SK-N-SH treated with all-trans-retinoic acid at 6 μM for 48 hours (cell line): Measurements from ENCODE around the gene TMEM131.

Source experiments
- ATAC-seq: fragments of 200-7000 bp; cut with Tn5 transposase; 3 replicates; pipeline ENCODE4 v1.9.1; 2020; ENCODE audit warnings: mild to moderate bottlenecking, moderate library complexity
- ARNTL ChIP-seq: fragments of 450-650 bp; formaldehyde crosslinking; IDR thresholded peaks from 2 replicates; pipeline ENCODE4 v1.5.0; 2020; ENCODE audit warnings: low read depth, mild to moderate bottlenecking, moderate library complexity, borderline replicate concordance
- BACH2 ChIP-seq: fragments of 250-450 bp; sonication (Bioruptor Pico); IDR thresholded peaks from 2 replicates; pipeline ENCODE4 v1.9.0; 2021; ENCODE audit warnings: mild to moderate bottlenecking, borderline replicate concordance
- CSDC2 ChIP-seq: fragments of 250-450 bp; sonication (Bioruptor Pico); IDR thresholded peaks from 2 replicates; pipeline ENCODE4 v1.5.0; 2020; ENCODE audit warnings: mild to moderate bottlenecking, moderate library complexity
- ESRRG ChIP-seq: fragments of 250-450 bp; sonication (Bioruptor Pico); IDR thresholded peaks from 2 replicates; pipeline ENCODE4 v1.6.1; 2021; ENCODE audit warnings: mild to moderate bottlenecking
- GLIS3 ChIP-seq: fragments of 250-450 bp; sonication (Bioruptor Pico); IDR thresholded peaks from 2 replicates; pipeline ENCODE4 v1.5.0; 2020; ENCODE audit warnings: mild to moderate bottlenecking, moderate library complexity
- OSR1 ChIP-seq: fragments of 250-450 bp; sonication (Bioruptor Pico); IDR thresholded peaks from 2 replicates; pipeline ENCODE4 v1.8.0; 2022; ENCODE audit warnings: moderate library complexity, mild to moderate bottlenecking, inconsistent platforms
- PPARA ChIP-seq: fragments of 250-450 bp; sonication (Bioruptor Pico); IDR thresholded peaks from 2 replicates; pipeline ENCODE4 v1.5.0; 2020; ENCODE audit warnings: mild to moderate bottlenecking, borderline replicate concordance
- RARB ChIP-seq: fragments of 250-450 bp; sonication (Bioruptor Pico); IDR thresholded peaks from 2 replicates; pipeline ENCODE4 v1.8.0; 2021; ENCODE audit warnings: mild to moderate bottlenecking, moderate library complexity
- SNAI2 ChIP-seq: fragments of 250-450 bp; sonication (Bioruptor Pico); IDR thresholded peaks from 2 replicates; pipeline ENCODE4 v1.5.0; 2020; ENCODE audit warnings: mild to moderate bottlenecking, moderate library complexity
- TCF4 ChIP-seq: fragments of 250-450 bp; sonication (Bioruptor Pico); IDR thresholded peaks from 2 replicates; pipeline ENCODE4 v1.8.0; 2021; ENCODE audit warnings: mild to moderate bottlenecking, moderate library complexity, borderline replicate concordance
- TOX ChIP-seq: fragments of 250-450 bp; sonication (Bioruptor Pico); IDR thresholded peaks from 2 replicates; pipeline ENCODE4 v1.8.0; 2021; ENCODE audit warnings: mild to moderate bottlenecking, moderate library complexity, borderline replicate concordance
- ZC3H10 ChIP-seq: fragments of 250-450 bp; sonication (Bioruptor Pico); IDR thresholded peaks from 2 replicates; pipeline ENCODE4 v1.5.1; 2021; ENCODE audit warnings: mild to moderate bottlenecking, moderate library complexity
- ZFP3 ChIP-seq: fragments of 250-450 bp; sonication (Bioruptor Pico); IDR thresholded peaks from 2 replicates; pipeline ENCODE4 v1.5.0; 2020; ENCODE audit warnings: mild to moderate bottlenecking, moderate library complexity
- ZFP30 ChIP-seq: fragments of 450-650 bp; formaldehyde crosslinking; IDR thresholded peaks from 2 replicates; pipeline ENCODE4 v1.5.0; 2022; ENCODE audit warnings: mild to moderate bottlenecking, moderate library complexity
- ZNF565 ChIP-seq: fragments of 450-650 bp; formaldehyde crosslinking; conservative IDR thresholded peaks from 2 replicates; pipeline ENCODE4 v1.5.0; 2020; ENCODE audit warnings: low read depth, mild to moderate bottlenecking, moderate library complexity
- ZNF70 ChIP-seq: fragments of 450-650 bp; formaldehyde crosslinking; IDR thresholded peaks from 2 replicates; pipeline ENCODE4 v1.5.0; 2020; ENCODE audit warnings: mild to moderate bottlenecking, moderate library complexity
- ZNF8 ChIP-seq: fragments of 450-650 bp; formaldehyde crosslinking; IDR thresholded peaks from 2 replicates; pipeline ENCODE4 v1.5.0; 2020; ENCODE audit warnings: mild to moderate bottlenecking, moderate library complexity
- TF ChIP-seq, protein P1 (sequence below): fragments of 250-450 bp; sonication (Bioruptor Pico); IDR thresholded peaks from 2 replicates; pipeline ENCODE4 v1.8.0; 2021; ENCODE audit warnings: low read depth, mild to moderate bottlenecking, moderate library complexity, borderline replicate concordance
- TF ChIP-seq, protein P2 (sequence below): fragments of 250-450 bp; sonication (Bioruptor Pico); IDR thresholded peaks from 2 replicates; pipeline ENCODE4 v1.5.1; 2021; ENCODE audit warnings: mild to moderate bottlenecking, moderate library complexity
- TF ChIP-seq, protein P3 (sequence below): fragments of 250-450 bp; sonication (Bioruptor Pico); IDR thresholded peaks from 2 replicates; pipeline ENCODE4 v1.8.0; 2020; ENCODE audit warnings: mild to moderate bottlenecking, moderate library complexity, borderline replicate concordance
- TF ChIP-seq, protein P4 (sequence below): fragments of 250-450 bp; sonication (Bioruptor Pico); IDR thresholded peaks from 2 replicates; pipeline ENCODE4 v1.5.0; 2020; ENCODE audit warnings: mild to moderate bottlenecking, moderate library complexity
- TF ChIP-seq, protein P5 (sequence below): fragments of 250-450 bp; sonication (Bioruptor Pico); IDR thresholded peaks from 2 replicates; pipeline ENCODE4 v1.5.1; 2020; ENCODE audit warnings: low read depth, mild to moderate bottlenecking, moderate library complexity

Gene TMEM131

DNA sequence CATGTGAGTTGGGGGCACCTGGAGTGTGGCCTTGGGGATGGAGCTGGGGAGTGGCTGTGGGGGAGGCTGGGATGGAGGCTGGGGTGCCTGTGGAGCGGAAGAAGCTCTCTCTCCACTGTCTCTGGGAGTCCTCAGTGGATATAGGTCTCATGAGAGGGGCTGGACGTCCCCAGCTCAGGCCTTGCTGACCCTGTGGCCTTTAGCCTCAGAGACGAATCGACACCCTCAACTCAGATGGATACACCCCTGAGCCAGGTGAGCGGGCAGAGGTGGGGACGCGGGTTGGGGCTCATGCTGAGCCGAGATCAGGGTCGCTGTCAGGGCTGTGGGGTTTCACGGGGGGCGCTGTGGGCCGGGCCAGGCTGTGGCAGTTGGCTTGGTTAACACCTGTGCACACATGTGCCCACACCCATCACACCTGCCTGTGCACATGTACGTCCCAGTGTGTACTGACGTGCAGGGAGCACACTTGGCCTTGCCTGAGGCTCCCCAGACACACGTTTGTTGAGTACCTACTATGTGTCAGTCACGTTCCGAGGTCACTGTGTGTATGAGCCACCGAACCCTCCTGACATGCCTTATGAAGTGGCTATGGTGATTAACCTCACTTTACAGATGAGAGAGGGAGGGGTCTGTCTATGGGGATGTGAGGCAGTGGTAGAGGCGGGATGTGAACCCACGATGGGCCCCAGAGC is 262.3 kb downstream of the TMEM131 start (continued):
- TF ChIP-seq, protein P1, sequence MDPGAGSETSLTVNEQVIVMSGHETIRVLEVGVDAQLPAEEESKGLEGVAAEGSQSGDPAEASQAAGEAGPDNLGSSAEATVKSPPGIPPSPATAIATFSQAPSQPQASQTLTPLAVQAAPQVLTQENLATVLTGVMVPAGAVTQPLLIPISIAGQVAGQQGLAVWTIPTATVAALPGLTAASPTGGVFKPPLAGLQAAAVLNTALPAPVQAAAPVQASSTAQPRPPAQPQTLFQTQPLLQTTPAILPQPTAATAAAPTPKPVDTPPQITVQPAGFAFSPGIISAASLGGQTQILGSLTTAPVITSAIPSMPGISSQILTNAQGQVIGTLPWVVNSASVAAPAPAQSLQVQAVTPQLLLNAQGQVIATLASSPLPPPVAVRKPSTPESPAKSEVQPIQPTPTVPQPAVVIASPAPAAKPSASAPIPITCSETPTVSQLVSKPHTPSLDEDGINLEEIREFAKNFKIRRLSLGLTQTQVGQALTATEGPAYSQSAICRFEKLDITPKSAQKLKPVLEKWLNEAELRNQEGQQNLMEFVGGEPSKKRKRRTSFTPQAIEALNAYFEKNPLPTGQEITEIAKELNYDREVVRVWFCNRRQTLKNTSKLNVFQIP (CRISPR knock-in tag) = no peak
- TF ChIP-seq RARB (CRISPR knock-in tag) = no peak
- no peak for TF ChIP-seq CSDC2 (CRISPR knock-in tag)
- TF ChIP-seq ZNF565 (CRISPR knock-in tag) = no peak
- no peak for TF ChIP-seq ZFP30 (CRISPR knock-in tag)
- no peak for TF ChIP-seq TOX (CRISPR knock-in tag)
- TF ChIP-seq, protein P2, sequence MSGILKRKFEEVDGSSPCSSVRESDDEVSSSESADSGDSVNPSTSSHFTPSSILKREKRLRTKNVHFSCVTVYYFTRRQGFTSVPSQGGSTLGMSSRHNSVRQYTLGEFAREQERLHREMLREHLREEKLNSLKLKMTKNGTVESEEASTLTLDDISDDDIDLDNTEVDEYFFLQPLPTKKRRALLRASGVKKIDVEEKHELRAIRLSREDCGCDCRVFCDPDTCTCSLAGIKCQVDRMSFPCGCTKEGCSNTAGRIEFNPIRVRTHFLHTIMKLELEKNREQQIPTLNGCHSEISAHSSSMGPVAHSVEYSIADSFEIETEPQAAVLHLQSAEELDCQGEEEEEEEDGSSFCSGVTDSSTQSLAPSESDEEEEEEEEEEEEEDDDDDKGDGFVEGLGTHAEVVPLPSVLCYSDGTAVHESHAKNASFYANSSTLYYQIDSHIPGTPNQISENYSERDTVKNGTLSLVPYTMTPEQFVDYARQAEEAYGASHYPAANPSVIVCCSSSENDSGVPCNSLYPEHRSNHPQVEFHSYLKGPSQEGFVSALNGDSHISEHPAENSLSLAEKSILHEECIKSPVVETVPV = no peak
- TF ChIP-seq ZC3H10 (CRISPR knock-in tag) = no peak
- no peak for TF ChIP-seq OSR1 (CRISPR knock-in tag)
- no peak for TF ChIP-seq ESRRG
- TF ChIP-seq PPARA (CRISPR knock-in tag) = no peak
- no peak for TF ChIP-seq ARNTL (CRISPR knock-in tag)

DNA sequence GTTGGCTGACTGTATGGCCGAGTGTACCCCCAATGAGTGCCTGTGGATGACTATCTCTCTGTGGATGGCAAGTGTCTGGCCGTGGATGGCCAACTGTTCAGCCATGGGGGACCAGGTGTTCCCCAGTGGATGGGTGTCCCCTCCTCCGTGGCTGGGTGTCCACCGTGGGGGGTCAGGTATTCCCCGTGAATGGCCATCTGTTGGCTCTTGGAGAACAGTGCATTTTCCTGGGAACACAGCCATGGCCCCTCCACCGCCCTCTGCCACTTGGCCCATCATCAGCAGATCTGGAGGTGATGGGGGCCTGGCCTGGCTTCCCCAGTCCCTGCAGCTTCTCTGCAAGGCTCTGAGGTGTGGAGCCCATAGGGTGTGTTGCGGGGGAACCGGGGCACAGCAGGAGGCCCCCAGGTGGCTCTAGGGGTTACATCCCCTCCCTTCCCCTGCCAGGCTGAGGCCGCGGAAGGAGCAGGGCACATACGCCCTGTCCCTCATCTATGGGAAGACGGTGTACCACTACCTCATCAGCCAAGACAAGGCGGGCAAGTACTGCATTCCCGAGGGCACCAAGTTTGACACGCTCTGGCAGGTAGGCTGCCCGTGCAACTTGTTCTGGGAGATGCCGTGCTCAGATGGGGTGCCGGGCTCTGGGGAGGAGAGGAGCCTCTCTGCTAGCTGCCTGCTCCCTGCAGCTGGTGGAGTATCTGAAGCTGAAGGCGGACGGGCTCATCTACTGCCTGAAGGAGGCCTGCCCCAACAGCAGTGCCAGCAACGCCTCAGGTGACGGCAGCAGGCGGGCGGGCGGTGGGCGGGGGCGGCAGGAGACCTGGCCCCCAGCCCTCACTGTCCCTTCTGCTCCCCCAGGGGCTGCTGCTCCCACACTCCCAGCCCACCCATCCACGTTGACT is 263.1 kb downstream of the TMEM131 start:
- TF ChIP-seq ZNF70 (CRISPR knock-in tag) = no peak
- no peak for TF ChIP-seq TOX (CRISPR knock-in tag)
- TF ChIP-seq RARB (CRISPR knock-in tag) = no peak
- TF ChIP-seq ZNF8 (CRISPR knock-in tag) = no peak
- TF ChIP-seq BACH2 (CRISPR knock-in tag) = no peak
- TF ChIP-seq, protein P3, sequence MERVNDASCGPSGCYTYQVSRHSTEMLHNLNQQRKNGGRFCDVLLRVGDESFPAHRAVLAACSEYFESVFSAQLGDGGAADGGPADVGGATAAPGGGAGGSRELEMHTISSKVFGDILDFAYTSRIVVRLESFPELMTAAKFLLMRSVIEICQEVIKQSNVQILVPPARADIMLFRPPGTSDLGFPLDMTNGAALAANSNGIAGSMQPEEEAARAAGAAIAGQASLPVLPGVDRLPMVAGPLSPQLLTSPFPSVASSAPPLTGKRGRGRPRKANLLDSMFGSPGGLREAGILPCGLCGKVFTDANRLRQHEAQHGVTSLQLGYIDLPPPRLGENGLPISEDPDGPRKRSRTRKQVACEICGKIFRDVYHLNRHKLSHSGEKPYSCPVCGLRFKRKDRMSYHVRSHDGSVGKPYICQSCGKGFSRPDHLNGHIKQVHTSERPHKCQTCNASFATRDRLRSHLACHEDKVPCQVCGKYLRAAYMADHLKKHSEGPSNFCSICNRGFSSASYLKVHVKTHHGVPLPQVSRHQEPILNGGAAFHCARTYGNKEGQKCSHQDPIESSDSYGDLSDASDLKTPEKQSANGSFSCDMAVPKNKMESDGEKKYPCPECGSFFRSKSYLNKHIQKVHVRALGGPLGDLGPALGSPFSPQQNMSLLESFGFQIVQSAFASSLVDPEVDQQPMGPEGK (CRISPR knock-in tag) = no peak
- TF ChIP-seq ZFP3 (CRISPR knock-in tag) = no peak
- TF ChIP-seq, protein P2 = no peak
- no peak for TF ChIP-seq OSR1 (CRISPR knock-in tag)
- TF ChIP-seq GLIS3 (CRISPR knock-in tag) = no peak
- TF ChIP-seq PPARA (CRISPR knock-in tag) = no peak
- no peak for TF ChIP-seq SNAI2 (CRISPR knock-in tag)
- TF ChIP-seq ARNTL (CRISPR knock-in tag) = no peak
- no peak for TF ChIP-seq TCF4 (CRISPR knock-in tag)
- TF ChIP-seq, protein P4, sequence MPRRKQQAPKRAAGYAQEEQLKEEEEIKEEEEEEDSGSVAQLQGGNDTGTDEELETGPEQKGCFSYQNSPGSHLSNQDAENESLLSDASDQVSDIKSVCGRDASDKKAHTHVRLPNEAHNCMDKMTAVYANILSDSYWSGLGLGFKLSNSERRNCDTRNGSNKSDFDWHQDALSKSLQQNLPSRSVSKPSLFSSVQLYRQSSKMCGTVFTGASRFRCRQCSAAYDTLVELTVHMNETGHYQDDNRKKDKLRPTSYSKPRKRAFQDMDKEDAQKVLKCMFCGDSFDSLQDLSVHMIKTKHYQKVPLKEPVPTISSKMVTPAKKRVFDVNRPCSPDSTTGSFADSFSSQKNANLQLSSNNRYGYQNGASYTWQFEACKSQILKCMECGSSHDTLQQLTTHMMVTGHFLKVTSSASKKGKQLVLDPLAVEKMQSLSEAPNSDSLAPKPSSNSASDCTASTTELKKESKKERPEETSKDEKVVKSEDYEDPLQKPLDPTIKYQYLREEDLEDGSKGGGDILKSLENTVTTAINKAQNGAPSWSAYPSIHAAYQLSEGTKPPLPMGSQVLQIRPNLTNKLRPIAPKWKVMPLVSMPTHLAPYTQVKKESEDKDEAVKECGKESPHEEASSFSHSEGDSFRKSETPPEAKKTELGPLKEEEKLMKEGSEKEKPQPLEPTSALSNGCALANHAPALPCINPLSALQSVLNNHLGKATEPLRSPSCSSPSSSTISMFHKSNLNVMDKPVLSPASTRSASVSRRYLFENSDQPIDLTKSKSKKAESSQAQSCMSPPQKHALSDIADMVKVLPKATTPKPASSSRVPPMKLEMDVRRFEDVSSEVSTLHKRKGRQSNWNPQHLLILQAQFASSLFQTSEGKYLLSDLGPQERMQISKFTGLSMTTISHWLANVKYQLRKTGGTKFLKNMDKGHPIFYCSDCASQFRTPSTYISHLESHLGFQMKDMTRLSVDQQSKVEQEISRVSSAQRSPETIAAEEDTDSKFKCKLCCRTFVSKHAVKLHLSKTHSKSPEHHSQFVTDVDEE (CRISPR knock-in tag) = no peak
- TF ChIP-seq CSDC2 (CRISPR knock-in tag) = no peak
- TF ChIP-seq ZC3H10 (CRISPR knock-in tag) = no peak
- TF ChIP-seq, protein P5, sequence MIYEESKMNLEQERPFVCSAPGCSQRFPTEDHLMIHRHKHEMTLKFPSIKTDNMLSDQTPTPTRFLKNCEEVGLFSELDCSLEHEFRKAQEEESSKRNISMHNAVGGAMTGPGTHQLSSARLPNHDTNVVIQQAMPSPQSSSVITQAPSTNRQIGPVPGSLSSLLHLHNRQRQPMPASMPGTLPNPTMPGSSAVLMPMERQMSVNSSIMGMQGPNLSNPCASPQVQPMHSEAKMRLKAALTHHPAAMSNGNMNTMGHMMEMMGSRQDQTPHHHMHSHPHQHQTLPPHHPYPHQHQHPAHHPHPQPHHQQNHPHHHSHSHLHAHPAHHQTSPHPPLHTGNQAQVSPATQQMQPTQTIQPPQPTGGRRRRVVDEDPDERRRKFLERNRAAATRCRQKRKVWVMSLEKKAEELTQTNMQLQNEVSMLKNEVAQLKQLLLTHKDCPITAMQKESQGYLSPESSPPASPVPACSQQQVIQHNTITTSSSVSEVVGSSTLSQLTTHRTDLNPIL (CRISPR knock-in tag) = no peak
- TF ChIP-seq ZNF565 (CRISPR knock-in tag) = no peak
- TF ChIP-seq, all 23 proteins: peak for 0
- no peak for ATAC-seq
